CD4-positive, alpha-beta T cell (primary cell): ENCODE data around the gene MBTD1. TPM values are rescaled to one million over a fixed set of nuclear protein-coding genes. Genes with fewer than 3 reads are reported as not detected.
"Not testable (repeated sequence)": the region's sequence is repeated elsewhere in the genome, so short reads cannot be mapped to it uniquely, and the experiment has no call there.

Source experiments
- ATAC-seq: fragments of 200-7000 bp; cut with Tn5 transposase; one replicate; pipeline ENCODE4 v1.10.0; 2022; ENCODE audit warnings: mild to moderate bottlenecking; ENCODE audit not compliant: poor library complexity
- CTCF ChIA-PET: fragments of 350-600 bp; sonication (Branson Sonifier 250); formaldehyde crosslinking; loops from one replicate; lab custom pipeline; 2021; ENCODE audit warnings: antibody characterized with exemption, inconsistent platforms; lab: Charles Lee
- POLR2A ChIA-PET: fragments of 350-600 bp; sonication (Branson Sonifier 250); formaldehyde crosslinking; loops from one replicate; lab custom pipeline; 2021; ENCODE audit warnings: antibody characterized with exemption, inconsistent platforms; lab: Charles Lee
- DNase-seq, 14 experiments: peaks; one replicate each; pipeline ENCODE4 v3.0.0-alpha.2; 2013 to 2020; ENCODE audit warnings: mixed read lengths in 2 of 14
- H3K27ac ChIP-seq, 2 donors: one replicate each; pipeline versions ENCODE4 v1.5.1 to v1.7.0; 2013; ENCODE audit warnings: low read length in 2 of 2, low read depth in 1 of 2, mild to moderate bottlenecking in 1 of 2
- H3K27me3 ChIP-seq, 2 experiments: 1 replicate in 1 of 2; 2 replicates in 1 of 2; pipeline versions ENCODE4 v1.6.1 to v1.7.0; 2013; ENCODE audit warnings: low read length in 2 of 2, control low read depth in 1 of 2, mild to moderate bottlenecking in 1 of 2, moderate library complexity in 1 of 2; ENCODE audit not compliant: insufficient read depth in 2 of 2, control insufficient read depth in 1 of 2
- H3K36me3 ChIP-seq: one replicate; pipeline ENCODE4 v1.6.1; 2013; ENCODE audit warnings: low read length, control low read depth; ENCODE audit not compliant: insufficient read depth
- H3K4me1 ChIP-seq: one replicate; pipeline ENCODE4 v1.6.1; 2013; ENCODE audit warnings: low read length, control low read depth; ENCODE audit not compliant: insufficient read depth
- H3K4me3 ChIP-seq: one replicate; pipeline ENCODE4 v1.5.1; 2013; ENCODE audit warnings: mild to moderate bottlenecking, low read length, moderate library complexity
- H3K9me3 ChIP-seq, 2 experiments: 1 replicate in 1 of 2; 2 replicates in 1 of 2; pipeline versions ENCODE4 v1.6.1 to v1.7.0; 2013; ENCODE audit warnings: low read length in 2 of 2, mild to moderate bottlenecking in 2 of 2, control low read depth in 1 of 2, moderate library complexity in 1 of 2; ENCODE audit not compliant: control insufficient read depth in 1 of 2, insufficient read depth in 1 of 2
- H3K27ac Mint-ChIP-seq: one replicate; pipeline ENCODE4 v1.8.0; 2020; ENCODE audit warnings: mixed read lengths
- H3K27me3 Mint-ChIP-seq: one replicate; pipeline ENCODE4 v1.8.0; 2021; ENCODE audit warnings: mixed read lengths
- H3K36me3 Mint-ChIP-seq: one replicate; pipeline ENCODE4 v1.8.0; 2021; ENCODE audit warnings: low read depth, mixed read lengths
- H3K4me1 Mint-ChIP-seq: one replicate; pipeline ENCODE4 v1.8.0; 2021; ENCODE audit warnings: low read depth, mixed read lengths
- H3K4me3 Mint-ChIP-seq: one replicate; pipeline ENCODE4 v1.8.0; 2020; ENCODE audit warnings: mild to moderate bottlenecking, mixed read lengths
- H3K9me3 Mint-ChIP-seq: one replicate; pipeline ENCODE4 v1.8.0; 2020; ENCODE audit warnings: mixed read lengths
- intact Hi-C, 2 experiments: fragments of 100-400 bp; cut with DNase I in 1 of 2; cut with micrococcal nuclease in 1 of 2; formaldehyde crosslinking; loops; one replicate each; pipeline versions ENCODE4 v1.15.1 to v1.9.0; 2023 to 2025; cut with DNase I, micrococcal nuclease
- total RNA-seq, 174 experiments: library from RNA in 2 of 174; stranded (reverse) in 2 of 174; gene quantifications; one replicate each; pipeline ENCODE4 v1.2.3 and lab custom pipeline; 2021 to 2026
- TF ChIP-seq, protein P1 (sequence below): fragments of 200-600 bp; IDR thresholded peaks from one replicate; pipeline ENCODE4 v1.8.0; 2022; ENCODE audit warnings: antibody characterized with exemption, mild to moderate bottlenecking

The MBTD1 gene
- total RNA-seq, 2 experiments from 2014 or later: 23.0 TPM

- peaks cover 36% of the 10 kb centered on the region for H3K4me1 Mint-ChIP-seq
- CTCF ChIA-PET: no interaction called here
Measured at GRCh38 chr17:51230306-51230705, 29.5 kb downstream of the MBTD1 start.

GRCh38 chr17:51229889-51230288 lies 30.0 kb downstream of the MBTD1 start:
- POLR2A ChIA-PET: interaction anchor here (1.0 kb wide), 1 partner anchor 31 kb away, joined by 3 read pairs; the partner anchor contains the start of gene UTP18
- DNase-seq: no peak
- no peaks in the 10 kb centered on the region for H3K27me3 Mint-ChIP-seq
- CTCF ChIA-PET: no interaction called here
- Histone ChIP-seq H3K9me3 (no peaks in the 10 kb centered on the region), H3K4me1 (peaks cover 8% of the 10 kb centered on the region), H3K27me3 (no peaks in the 10 kb centered on the region), H3K36me3 (peaks cover 3% of the 10 kb centered on the region), H3K27ac (no peak overlapping the region), H3K4me3 (no peak overlapping the region)
- no peak overlapping the region for H3K27ac Mint-ChIP-seq
- TF ChIP-seq, protein P1, sequence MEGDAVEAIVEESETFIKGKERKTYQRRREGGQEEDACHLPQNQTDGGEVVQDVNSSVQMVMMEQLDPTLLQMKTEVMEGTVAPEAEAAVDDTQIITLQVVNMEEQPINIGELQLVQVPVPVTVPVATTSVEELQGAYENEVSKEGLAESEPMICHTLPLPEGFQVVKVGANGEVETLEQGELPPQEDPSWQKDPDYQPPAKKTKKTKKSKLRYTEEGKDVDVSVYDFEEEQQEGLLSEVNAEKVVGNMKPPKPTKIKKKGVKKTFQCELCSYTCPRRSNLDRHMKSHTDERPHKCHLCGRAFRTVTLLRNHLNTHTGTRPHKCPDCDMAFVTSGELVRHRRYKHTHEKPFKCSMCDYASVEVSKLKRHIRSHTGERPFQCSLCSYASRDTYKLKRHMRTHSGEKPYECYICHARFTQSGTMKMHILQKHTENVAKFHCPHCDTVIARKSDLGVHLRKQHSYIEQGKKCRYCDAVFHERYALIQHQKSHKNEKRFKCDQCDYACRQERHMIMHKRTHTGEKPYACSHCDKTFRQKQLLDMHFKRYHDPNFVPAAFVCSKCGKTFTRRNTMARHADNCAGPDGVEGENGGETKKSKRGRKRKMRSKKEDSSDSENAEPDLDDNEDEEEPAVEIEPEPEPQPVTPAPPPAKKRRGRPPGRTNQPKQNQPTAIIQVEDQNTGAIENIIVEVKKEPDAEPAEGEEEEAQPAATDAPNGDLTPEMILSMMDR: no peak
- no peaks in the 10 kb centered on the region for H3K9me3 Mint-ChIP-seq
- H3K4me3 Mint-ChIP-seq: no peak overlapping the region
- no peak for ATAC-seq
- H3K4me1 Mint-ChIP-seq: peaks cover 39% of the 10 kb centered on the region
- H3K36me3 Mint-ChIP-seq: peaks cover 25% of the 10 kb centered on the region
- intact Hi-C loops: no loop called here

More at GRCh38 chr17:51230306-51230705, 29.5 kb downstream of the MBTD1 start:
- H3K27me3 Mint-ChIP-seq: no peaks in the 10 kb centered on the region
- Histone ChIP-seq H3K4me1 (peaks cover 7% of the 10 kb centered on the region), H3K27ac (no peak overlapping the region), H3K27me3 (no peaks in the 10 kb centered on the region), H3K9me3 (no peaks in the 10 kb centered on the region), H3K4me3 (no peak overlapping the region), H3K36me3 (no peaks in the 10 kb centered on the region)
- H3K36me3 Mint-ChIP-seq: peaks cover 21% of the 10 kb centered on the region
- no peak overlapping the region for H3K4me3 Mint-ChIP-seq
- POLR2A ChIA-PET: no interaction called here
- DNase-seq (no peak), ATAC-seq (no peak)
- TF ChIP-seq, protein P1: no peak
- H3K9me3 Mint-ChIP-seq: no peaks in the 10 kb centered on the region
- H3K27ac Mint-ChIP-seq: no peak overlapping the region
- intact Hi-C loops: no loop called here

DNA sequence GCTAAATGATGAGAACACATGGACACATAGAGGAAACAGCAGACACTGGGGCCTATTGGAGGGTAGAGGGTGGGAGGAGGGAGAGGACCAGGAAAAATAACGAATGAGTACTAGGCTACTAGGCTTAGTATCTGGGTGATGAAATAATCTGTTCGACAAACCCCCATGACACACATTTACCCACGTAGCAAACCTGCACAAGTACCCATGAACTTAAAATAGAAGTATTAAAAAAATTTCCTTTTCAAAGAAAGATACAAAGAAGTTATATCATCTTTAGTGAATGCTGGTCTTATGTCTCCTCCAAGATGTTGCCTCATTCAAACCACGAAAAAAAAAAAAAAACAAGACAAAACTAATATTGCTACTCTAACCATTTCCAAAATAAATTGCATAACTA lies 31.7 kb downstream of the MBTD1 start:
- no peak for ATAC-seq
- Histone ChIP-seq H3K4me3 (no peak overlapping the region), H3K27me3 (no peaks in the 10 kb centered on the region), H3K36me3 (peaks cover 15% of the 10 kb centered on the region), H3K27ac (no peak overlapping the region), H3K9me3 (no peaks in the 10 kb centered on the region), H3K4me1 (peaks cover 8% of the 10 kb centered on the region)
- TF ChIP-seq, protein P1: no peak
- intact Hi-C loops: no loop called here
- Mint-ChIP-seq H3K4me3 (no peak overlapping the region), H3K36me3 (peaks cover 36% of the 10 kb centered on the region), H3K9me3 (no peaks in the 10 kb centered on the region), H3K27me3 (no peaks in the 10 kb centered on the region), H3K27ac (no peak overlapping the region), H3K4me1 (peaks cover 44% of the 10 kb centered on the region)
- no peak for DNase-seq
- POLR2A ChIA-PET: no interaction called here
- CTCF ChIA-PET: no interaction called here

GRCh38 chr17:51225523-51225922 lies 34.3 kb downstream of the MBTD1 start:
- DNase-seq, H3K9me3 ChIP-seq, H3K27me3 Mint-ChIP-seq, H3K27me3 ChIP-seq, H3K27ac ChIP-seq, H3K4me3 ChIP-seq, intact Hi-C loops, H3K27ac Mint-ChIP-seq, H3K4me3 Mint-ChIP-seq, H3K9me3 Mint-ChIP-seq, CTCF ChIA-PET, ATAC-seq, H3K4me1 ChIP-seq: not testable (repeated sequence)
- POLR2A ChIA-PET: interaction anchor here (0.6 kb wide), 1 partner anchor 55 kb away, joined by 4 read pairs; no protein-coding TSS in a partner anchor
- Mint-ChIP-seq H3K4me1 (peaks cover 31% of the 10 kb centered on the region), H3K36me3 (peaks cover 55% of the 10 kb centered on the region)
- H3K36me3 ChIP-seq: peaks cover 30% of the 10 kb centered on the region
